ENCODE results near the gene GLI3.

GLI3 gene

DNA sequence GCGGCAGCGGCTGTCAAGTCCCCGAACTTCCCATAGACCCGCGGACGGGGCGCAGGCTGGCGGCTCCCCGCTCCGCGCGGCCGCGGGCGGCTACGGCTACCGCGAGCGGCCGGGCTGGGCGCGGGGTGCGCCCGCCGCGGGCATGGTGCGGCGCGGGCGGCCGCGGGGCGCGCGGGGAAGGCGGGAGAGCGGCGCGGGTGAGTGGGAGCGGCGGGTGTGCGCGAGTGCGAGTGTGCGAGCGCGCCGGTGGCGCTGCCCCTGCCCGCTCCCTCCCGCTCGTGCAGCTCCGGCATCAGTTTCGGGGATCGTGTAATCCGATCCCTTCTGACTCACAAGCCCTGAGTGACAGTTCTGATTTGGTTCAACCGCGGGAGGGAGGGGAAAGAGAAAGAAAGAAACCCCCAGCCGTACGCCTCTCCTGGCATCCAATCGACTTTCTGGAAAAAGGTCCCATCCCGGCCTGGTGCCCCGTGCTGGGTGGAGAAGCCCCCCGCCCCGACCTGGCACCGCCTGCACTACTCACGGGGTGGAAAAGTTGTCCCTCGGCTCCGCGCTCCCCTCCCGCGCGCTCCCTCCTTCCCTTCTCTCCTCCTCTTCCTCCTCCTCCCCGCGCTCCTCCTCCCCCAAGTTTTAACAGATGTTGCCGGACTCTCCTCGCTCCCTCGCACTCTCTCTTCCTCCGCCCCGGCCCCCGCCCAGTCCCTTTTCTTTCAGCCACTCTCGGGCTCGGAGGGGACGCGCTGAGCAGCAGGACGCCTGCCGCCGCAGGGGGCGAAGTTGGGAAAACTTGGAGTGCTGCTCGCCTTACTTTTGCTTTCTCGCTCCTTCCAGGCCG, at the start of gene GLI3:
Gene GLI3 (minus strand): TSS at position 234 of the 835 bp plus-strand sequence. CDS start 13,956 bp downstream, outside the sequence.
- DNase-seq: peak; percentile 96

GRCh38 chr7:42285383-42285824, 48.4 kb upstream of the GLI3 start:
- no peak for DNase-seq

DNA sequence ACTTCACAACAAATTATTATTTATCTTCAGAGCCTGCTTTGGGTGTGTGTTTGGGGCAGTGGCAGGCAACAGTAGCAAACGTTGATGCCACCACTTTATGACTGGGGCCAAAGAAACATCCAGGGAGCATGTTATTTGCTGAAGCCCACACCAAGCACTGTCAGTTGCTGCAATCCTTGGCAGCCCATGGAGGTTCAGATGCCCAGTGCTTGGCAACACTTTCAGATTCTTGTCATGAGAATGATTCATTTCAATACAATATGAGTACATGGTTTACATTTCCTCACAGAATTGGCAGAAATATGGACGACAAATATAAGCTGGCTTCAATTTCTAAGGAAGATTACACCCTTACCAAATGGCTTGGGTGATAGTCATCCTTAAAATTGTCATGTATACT, 46.5 kb upstream of the GLI3 start:
- peak; percentile 43 for DNase-seq

DNA sequence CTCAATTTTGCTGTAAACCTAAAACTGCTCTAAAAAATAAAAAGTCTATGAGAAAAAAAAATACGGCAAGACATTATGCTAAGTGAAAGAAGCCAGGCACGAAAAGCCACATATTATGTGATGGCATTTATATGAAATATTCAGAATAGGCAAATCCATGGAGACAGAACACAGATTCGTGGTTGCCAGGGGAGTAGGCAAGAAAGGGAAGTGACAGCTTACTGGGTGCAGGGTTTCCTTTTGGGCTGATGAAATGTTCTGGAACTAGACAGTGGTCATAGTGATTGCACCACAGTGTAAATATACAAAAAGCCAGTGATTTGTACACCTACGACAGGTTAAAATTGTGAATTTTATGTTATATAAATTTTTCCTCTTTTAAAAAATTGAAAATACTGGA, 41.3 kb upstream of the GLI3 start:
- DNase-seq: no peak

GRCh38 chr7:42274053-42274452, 37.0 kb upstream of the GLI3 start:
- no peak for DNase-seq

DNA sequence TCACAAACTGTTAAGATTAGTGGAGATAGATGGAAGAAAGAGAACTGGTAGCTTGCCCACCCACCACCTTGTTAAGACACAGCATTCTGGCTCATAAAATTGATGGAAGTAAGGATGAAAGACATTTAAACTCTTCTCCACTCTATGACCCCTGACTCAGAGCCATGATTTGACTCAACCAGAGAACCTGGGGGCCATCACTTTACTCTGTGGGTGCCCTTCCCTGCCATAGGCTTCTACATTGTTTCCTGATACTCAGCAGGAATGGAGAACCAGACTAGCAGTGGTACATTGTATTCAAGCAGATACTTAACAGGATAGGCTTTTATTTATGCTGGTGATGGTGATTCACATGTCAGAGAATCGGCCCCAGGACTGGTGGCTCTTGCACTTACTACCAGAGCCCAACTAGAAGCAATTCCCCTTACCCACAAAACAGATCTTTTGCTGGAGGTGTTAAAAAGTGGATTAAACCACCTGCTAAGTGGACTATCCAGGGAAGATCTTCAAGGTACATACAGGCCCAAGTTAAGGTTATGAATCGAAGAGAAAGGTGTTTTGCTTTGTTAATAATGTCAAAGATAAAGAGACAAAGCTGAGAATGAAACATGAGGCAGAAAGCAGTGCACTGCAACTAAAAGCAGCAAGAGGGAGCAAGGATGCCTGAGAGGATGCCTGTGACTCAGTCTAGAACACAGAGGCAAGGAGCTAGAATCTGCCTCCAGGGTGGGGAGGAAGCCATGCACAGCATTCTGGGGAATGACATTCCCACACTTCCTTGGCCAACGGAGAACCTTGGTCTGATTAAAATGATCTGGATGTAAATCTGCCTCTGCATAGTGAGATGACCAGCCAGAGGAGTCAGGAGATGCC, 36.0 kb upstream of the GLI3 start:
- DNase-seq: no peak

DNA sequence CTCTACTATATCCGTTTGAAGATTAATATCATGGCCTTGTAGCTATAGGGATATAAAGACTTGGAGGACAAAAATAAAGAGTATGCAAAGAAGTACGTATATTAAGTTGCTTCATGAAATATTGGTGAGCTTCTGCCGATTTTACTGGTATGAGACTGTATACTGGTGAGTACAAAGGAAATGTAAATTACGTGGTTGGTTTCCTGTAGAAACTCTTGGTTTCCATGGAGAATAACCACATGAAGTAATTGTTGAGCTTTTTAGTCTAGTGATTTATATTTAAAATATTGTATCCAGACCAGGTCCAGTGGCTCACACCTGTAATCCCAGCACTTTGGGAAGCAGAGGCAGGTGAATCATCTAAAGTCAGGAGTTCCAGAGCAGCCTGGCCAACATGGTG, 32.2 kb upstream of the GLI3 start:
- DNase-seq: no peak

GRCh38 chr7:42264702-42265101, 27.7 kb upstream of the GLI3 start:
- no peak for DNase-seq

- no peak for DNase-seq
These were observed 27.0 kb upstream of the GLI3 start for GRCh38 chr7:42263971-42264370.

DNA sequence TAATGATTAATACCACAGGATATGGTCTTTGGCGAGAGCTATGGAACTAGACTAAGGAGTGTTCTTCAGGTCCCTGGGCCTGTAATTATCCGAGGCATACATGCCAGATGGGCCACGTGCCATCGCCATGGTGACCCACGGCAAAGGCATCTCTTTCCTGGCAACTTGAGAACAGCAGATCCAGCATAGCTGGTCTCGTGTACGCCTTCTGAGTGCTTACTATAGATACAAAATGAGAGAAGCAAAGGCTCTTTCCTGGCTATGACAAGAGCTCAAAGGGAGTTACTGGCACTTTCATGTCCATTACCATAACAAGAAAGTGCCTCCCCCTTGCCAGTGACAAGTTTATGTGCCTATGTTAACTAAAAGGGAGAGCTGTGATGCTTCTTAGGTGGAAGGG, 26.0 kb upstream of the GLI3 start:
- peak; percentile 81 for DNase-seq

DNA sequence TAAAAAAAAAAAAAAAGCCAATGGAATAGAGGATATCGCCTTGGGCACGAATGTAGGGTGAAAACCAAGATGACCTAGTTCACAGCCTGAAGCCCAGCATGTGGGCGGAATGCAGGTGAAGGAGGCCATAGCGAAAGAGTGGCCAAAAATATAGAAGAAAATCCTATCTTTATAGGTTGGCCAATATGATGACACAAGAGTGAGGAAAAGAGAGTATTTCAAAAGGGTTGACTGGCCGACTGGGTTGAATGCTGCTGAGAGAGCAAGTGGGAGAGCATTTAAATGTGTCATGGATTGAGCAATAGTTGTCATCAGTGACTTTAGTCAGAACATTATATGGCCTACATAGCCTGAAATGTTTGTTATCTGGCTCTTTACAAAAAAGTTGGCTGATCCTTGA, 17.2 kb upstream of the GLI3 start:
- DNase-seq: no peak

DNA sequence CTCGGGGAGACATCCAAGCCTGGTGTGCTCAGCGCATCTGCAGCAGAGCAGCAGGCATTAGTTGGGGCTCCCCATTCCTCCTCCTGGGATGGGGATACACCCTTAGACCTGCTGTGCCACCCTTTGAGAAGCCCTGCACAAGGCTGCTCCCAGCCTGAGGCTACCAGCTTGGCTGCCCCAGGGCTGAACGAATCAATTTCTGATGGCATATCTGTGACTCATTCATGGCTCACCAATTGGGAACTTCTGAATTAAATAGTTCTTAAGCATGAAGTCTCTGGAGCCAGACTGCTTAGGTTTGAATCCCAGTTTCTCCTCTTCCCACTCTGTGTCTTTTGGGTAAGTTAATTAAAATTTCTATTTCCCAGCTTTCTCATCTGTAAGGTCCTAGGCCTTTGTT, 16.3 kb upstream of the GLI3 start:
- DNase-seq: no peak

DNA sequence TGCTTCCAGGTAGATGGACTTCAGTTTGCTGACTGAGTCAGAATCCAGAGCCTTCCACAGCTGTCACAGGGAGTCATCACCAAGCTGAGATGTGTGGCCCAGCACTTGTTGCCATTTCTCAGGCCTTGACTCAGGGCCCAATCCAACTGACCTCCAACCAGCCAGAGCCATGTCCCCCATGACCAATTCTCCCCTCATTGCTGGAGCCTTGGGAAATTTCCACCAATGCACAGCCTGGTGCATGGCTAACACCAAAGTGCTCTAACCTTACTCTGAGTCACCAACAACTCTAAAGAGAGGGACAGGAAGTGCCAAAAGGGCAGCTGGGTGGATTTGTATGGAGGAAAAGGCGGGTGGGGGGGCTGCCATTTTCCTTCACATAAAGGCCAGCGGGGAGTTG, 13.4 kb upstream of the GLI3 start:
- no peak for DNase-seq

- DNase-seq: no peak
These were observed 11.6 kb upstream of the GLI3 start for GRCh38 chr7:42248579-42248978.

GRCh38 chr7:42247301-42247700, 10.3 kb upstream of the GLI3 start:
- no peak for DNase-seq

DNA sequence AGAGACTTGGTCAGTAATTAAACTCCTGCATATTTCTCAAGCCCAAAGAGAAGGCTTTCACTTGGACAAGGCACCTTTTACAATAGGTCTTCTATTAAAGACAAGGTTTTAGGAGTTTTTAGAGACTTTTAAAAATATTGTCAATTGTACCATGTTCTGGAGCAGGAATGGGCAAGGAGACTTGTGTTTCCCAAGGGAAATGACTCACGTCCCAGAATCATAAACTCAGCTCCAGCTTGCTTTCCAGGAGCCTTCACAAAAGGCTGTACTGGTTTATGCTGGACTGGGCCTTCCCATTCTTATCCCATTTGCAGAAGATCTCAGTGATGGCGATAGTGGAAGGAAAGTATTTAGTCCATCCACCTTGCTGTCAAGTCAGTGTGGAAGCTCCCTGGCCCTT, 7.8 kb upstream of the GLI3 start:
- DNase-seq: no peak

- DNase-seq: no peak
These were observed 5.4 kb upstream of the GLI3 start for GRCh38 chr7:42242381-42242780.

- DNase-seq: no peak
These were observed 4.4 kb upstream of the GLI3 start for GRCh38 chr7:42241424-42241823.

- no peak for DNase-seq
These were observed 3.4 kb upstream of the GLI3 start for GRCh38 chr7:42240416-42240815.

DNA sequence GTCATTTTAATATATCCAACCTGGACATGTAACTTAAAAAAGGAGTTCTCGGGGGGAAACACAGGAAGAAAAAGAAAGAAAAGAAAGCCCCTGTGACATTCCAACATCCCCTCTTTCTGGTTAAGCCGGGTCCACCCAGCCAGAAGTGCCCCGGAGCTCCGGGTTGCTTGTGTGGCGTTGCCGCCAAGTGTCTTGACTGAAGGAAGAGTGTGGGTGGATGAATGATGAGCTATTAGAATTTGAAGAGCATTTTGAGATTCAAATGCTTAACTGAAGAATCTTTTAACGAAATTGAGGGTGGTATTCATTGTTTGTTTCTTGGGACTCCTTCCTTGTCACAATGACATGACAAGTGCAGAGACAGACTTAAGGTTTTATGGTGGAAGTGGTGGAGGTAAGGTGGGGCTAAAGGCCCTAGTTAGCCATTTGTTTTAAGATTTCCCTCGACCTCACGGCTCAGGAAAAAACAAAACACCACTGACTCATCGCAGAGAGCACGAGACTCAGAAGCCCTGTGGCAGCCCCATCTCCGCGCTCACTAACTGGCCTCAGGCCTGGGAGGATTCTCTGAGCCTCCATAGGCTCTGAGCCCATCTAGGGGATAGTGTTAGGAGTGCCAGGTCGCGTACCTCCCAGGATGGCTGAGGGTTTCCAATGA, 1.8 kb upstream of the GLI3 start:
- DNase-seq: no peak

DNA sequence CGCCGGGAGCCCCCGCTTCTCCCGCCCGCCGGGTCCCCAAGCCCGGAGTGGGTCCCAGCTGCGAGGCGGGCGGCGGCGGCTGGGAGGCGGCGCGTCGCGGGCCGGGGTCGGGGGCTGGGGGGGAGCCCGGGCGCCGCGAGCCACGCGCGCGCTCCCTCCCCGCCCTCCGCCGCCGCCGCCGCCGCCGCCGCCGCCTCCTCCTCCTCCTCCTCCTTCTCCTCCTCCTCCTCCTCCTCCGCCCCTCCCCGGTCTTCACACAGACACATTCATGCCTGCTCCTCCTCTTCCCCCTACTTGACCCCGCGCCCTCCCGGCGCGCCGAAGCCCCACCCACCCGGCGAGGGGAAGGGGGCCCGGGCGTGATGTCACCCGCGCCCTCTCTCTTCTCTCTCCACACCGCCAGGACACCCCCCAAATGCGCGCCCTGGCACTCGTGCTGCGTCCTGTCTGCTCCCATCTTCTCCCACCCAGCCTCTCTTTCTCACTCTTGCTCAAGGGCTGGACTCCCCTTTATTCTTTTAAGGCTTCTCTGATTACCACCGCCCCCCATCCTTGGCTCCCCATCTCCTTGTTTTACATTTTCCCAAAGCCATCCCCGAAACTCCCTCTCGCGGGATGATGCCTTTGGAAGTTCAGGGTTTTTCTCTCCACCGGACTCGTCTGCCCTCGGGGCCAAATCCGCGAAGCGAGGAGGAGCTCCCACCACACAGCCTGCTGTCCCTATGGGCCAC, 967 bp upstream of the GLI3 start:
- DNase-seq: peak; percentile 91

DNA sequence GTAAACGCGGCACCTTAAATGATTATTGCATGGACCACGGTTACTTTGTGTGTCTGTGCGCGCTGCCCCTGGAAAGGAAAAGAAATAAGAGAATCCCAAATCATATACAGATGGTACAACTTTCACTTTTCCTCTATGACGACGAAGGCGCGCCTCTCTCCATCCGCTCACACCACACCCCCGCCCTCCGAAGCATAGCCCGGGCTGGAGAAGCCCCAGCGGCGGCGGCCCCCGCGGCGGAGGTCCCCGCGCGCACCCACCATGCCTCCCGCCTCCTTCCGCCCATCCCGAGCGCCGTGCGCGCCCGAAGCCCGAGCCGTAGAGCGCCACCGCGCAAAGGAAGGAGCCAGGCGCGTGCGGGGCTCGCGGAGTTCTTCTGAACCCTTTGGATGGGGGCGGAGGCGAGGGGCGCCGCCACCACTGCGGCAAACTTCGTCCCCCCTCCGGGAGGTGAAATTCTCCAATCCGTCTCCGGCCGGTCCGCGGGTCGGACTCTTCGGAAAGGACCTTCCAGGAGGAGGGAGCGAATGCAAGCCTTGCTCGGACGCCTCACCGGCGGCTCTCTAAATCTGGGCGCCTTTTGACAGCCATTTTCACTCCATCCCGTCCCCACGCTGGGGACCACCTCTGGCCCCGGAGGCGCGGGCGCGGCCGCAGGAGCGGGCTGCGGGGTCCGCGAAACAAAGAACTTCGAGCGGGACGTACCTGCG, 588 bp downstream of the GLI3 start:
- peak; percentile 86 for DNase-seq
